Lower leg skin (tissue), 3 donors: ENCODE results near the gene ZER1.

Source experiments
- POLR2A ChIP-seq, 2 donors: fragments of 450-650 bp; IDR thresholded peaks; one replicate each; pipeline ENCODE4 v1.6.1; 2016 to 2017; ENCODE audit warnings: antibody characterized with exemption in 2 of 2, mild to moderate bottlenecking in 1 of 2, moderate library complexity in 1 of 2
- TF ChIP-seq, protein P1 (sequence below), 3 donors: fragments of 450-650 bp; IDR thresholded peaks; one replicate each; pipeline ENCODE4 v1.5.1; 2016; ENCODE audit warnings: antibody characterized with exemption in 3 of 3, mild to moderate bottlenecking in 3 of 3, moderate library complexity in 2 of 3

DNA sequence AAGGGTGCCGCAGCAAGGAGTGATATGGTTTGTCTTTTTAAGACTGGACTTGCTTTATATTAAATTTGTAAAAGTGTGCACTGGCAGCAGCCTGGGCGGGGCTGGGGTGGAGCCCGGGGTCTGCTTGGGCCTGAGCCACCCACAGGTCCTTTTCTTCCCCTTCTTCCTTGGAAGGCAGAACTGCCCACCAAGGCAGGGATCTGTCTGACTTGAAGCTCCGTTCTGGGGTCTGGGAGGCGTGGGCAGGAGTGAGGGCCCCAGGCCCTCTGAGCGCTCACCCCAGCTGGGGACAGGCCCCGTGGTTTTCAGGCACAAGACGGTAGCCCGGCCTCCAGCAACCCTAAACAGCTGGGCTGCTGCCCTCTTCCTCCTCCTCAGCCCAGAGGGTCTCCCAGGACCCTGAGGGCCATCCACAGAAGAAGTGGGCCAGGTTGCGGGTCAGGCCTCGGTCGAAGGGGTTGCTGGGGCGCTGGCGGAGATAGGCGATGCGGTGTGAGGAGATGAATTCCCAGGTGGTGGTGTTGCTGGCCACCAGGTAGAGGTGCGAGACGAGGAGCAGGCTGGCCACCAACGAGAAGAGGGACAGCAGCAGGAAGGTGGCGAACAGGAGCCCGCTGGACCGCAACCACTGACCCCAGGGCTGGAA is 50.8 kb downstream of the ZER1 start:
- TF ChIP-seq, protein P1, sequence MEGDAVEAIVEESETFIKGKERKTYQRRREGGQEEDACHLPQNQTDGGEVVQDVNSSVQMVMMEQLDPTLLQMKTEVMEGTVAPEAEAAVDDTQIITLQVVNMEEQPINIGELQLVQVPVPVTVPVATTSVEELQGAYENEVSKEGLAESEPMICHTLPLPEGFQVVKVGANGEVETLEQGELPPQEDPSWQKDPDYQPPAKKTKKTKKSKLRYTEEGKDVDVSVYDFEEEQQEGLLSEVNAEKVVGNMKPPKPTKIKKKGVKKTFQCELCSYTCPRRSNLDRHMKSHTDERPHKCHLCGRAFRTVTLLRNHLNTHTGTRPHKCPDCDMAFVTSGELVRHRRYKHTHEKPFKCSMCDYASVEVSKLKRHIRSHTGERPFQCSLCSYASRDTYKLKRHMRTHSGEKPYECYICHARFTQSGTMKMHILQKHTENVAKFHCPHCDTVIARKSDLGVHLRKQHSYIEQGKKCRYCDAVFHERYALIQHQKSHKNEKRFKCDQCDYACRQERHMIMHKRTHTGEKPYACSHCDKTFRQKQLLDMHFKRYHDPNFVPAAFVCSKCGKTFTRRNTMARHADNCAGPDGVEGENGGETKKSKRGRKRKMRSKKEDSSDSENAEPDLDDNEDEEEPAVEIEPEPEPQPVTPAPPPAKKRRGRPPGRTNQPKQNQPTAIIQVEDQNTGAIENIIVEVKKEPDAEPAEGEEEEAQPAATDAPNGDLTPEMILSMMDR (IDR thresholded peaks at IDR 0.05): no peak
- TF ChIP-seq POLR2A (IDR thresholded peaks at IDR 0.05): no peak
